ENCODE data around the gene LEAP2. TPM values are rescaled to one million over a fixed set of nuclear protein-coding genes. Genes with fewer than 3 reads are reported as not detected.

The LEAP2 gene
- total and polyA plus RNA-seq, 10 of the 15 experiments (the other 5 are each of a cell fraction or from before 2014, with no cell fraction given) = 1.9 to 8.8 (median 2.3) TPM

- 79% methylated on average over 4 of the region's 4 CpGs for WGBS (ENCODE audit: insufficient coverage, insufficient replicate concordance, low lambda C conversion rate, missing lambda C conversion rate)
- no peaks in the 10 kb centered on the region for H3K79me2 ChIP-seq (ENCODE audit: control insufficient read depth, insufficient read depth, low read length)
- H3K4me3 ChIP-seq = no peak overlapping the region
- H3K27ac ChIP-seq (ENCODE audit: control insufficient read depth, insufficient read depth) = no peak overlapping the region
- no peak overlapping the region for H3K9ac ChIP-seq (ENCODE audit: control insufficient read depth, insufficient read depth, low read length)
- intact Hi-C loops (cut with micrococcal nuclease; ENCODE audit: unreplicated experiment) (no loop called here), in situ Hi-C loops (cut with MboI) (no loop called here)
- no peaks in the 10 kb centered on the region for H3K27me3 ChIP-seq (replicated peaks in 1 of 2; ENCODE audit: control insufficient read depth in 2 of 2, insufficient read depth in 2 of 2, low read length in 1 of 2)
- H3K36me3 ChIP-seq (ENCODE audit: control insufficient read depth in 2 of 2, insufficient read depth in 2 of 2, low read length in 1 of 2) = no peaks in the 10 kb centered on the region
- ATAC-seq = no peak
- no TSS peak for BruUV-seq (replicated peaks)
- ChIA-PET CTCF (interaction anchor here (0.7 kb wide), 1 partner anchor 1567 kb away, joined by 3 read pairs; no protein-coding TSS in a partner anchor), POLR2A (interaction anchor here (0.6 kb wide), 1 partner anchor 263 kb away, joined by 3 read pairs; no protein-coding TSS in a partner anchor), RAD21 (ENCODE audit: unreplicated experiment) (interaction anchor here (1.5 kb wide), 1 partner anchor 22 kb away, joined by 3 read pairs; no protein-coding TSS in a partner anchor), SMC1A (ENCODE audit: uncharacterized antibody, unreplicated experiment) (interaction anchor here (1.0 kb wide), 1 partner anchor 202 kb away, joined by 4 read pairs; no protein-coding TSS in a partner anchor)
- TF ChIP-seq CBX5 (IDR thresholded peaks at IDR 0.05; ENCODE audit: low read depth) (no peak), POLR2AphosphoS5 (IDR thresholded peaks at IDR 0.05; ENCODE audit: low read length) (no peak), ZZZ3 (IDR thresholded peaks at IDR 0.05; ENCODE audit: control insufficient read depth, insufficient read length, low read depth) (no peak), GATAD2B (conservative IDR thresholded peaks at IDR 0.05; ENCODE audit: low read depth) (no peak), CHD1 (IDR thresholded peaks at IDR 0.05; ENCODE audit: low read depth, low read length) (no peak), EZH2 (IDR thresholded peaks at IDR 0.05; ENCODE audit: borderline replicate concordance, control insufficient read depth, low read depth, low read length) (no peak), SRF (IDR thresholded peaks at IDR 0.05; ENCODE audit: low read depth in 2 of 2, low read length in 2 of 2) (no peak), CTCF (IDR thresholded peaks at IDR 0.05 in 2 of 3, conservative IDR thresholded peaks at IDR 0.05 in 1 of 3; ENCODE audit: control insufficient read depth in 2 of 3, extremely low read depth in 1 of 3, insufficient read depth in 1 of 3, low read depth in 3 of 3, low read length in 3 of 3) (no peak), MEF2A (IDR thresholded peaks at IDR 0.05; ENCODE audit: insufficient read depth, low read depth, low read length) (no peak), HCFC1 (IDR thresholded peaks at IDR 0.05; ENCODE audit: low read length) (no peak), SIX5 (IDR thresholded peaks at IDR 0.05; ENCODE audit: low read depth, low read length, severe bottlenecking) (no peak), MAX (IDR thresholded peaks at IDR 0.05; ENCODE audit: low read depth, low read length) (no peak)
- TF ChIP-seq, protein P1, sequence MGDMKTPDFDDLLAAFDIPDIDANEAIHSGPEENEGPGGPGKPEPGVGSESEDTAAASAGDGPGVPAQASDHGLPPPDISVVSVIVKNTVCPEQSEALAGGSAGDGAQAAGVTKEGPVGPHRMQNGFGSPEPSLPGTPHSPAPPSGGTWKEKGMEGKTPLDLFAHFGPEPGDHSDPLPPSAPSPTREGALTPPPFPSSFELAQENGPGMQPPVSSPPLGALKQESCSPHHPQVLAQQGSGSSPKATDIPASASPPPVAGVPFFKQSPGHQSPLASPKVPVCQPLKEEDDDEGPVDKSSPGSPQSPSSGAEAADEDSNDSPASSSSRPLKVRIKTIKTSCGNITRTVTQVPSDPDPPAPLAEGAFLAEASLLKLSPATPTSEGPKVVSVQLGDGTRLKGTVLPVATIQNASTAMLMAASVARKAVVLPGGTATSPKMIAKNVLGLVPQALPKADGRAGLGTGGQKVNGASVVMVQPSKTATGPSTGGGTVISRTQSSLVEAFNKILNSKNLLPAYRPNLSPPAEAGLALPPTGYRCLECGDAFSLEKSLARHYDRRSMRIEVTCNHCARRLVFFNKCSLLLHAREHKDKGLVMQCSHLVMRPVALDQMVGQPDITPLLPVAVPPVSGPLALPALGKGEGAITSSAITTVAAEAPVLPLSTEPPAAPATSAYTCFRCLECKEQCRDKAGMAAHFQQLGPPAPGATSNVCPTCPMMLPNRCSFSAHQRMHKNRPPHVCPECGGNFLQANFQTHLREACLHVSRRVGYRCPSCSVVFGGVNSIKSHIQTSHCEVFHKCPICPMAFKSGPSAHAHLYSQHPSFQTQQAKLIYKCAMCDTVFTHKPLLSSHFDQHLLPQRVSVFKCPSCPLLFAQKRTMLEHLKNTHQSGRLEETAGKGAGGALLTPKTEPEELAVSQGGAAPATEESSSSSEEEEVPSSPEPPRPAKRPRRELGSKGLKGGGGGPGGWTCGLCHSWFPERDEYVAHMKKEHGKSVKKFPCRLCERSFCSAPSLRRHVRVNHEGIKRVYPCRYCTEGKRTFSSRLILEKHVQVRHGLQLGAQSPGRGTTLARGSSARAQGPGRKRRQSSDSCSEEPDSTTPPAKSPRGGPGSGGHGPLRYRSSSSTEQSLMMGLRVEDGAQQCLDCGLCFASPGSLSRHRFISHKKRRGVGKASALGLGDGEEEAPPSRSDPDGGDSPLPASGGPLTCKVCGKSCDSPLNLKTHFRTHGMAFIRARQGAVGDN (IDR thresholded peaks at IDR 0.05) = no peak
- no peak overlapping the region for H2AFZ ChIP-seq (ENCODE audit: control insufficient read depth, low read depth, low read length)
- H3K4me2 ChIP-seq (ENCODE audit: control insufficient read depth, insufficient read depth) = no peak overlapping the region
- no peaks in the 10 kb centered on the region for H4K20me1 ChIP-seq (ENCODE audit: control insufficient read depth, insufficient read depth)
- no peaks in the 10 kb centered on the region for H3K4me1 ChIP-seq (ENCODE audit: control insufficient read depth, insufficient read depth, low read length)
- H3K9me3 ChIP-seq (replicated peaks; ENCODE audit: control insufficient read depth, insufficient read depth, low read length) = no peaks in the 10 kb centered on the region
- no peak for DNase-seq (ENCODE audit: low read depth, low spot score)
- no peak for FAIRE-seq
Measured at GRCh38 chr5:132841305-132841704, 32.2 kb upstream of the LEAP2 start.

Measured in GM12878 (cell line).